Glutamatergic neuron (in vitro differentiated cells): ENCODE results near the gene RDH12. TPM values are rescaled to one million over a fixed set of nuclear protein-coding genes. Genes with fewer than 3 reads are reported as not detected.

Source experiments
- DNase-seq: peaks from one replicate; pipeline ENCODE4 v3.0.0; 2022
- H3K27ac Mint-ChIP-seq: one replicate; pipeline ENCODE4 v1.8.0; 2020; ENCODE audit warnings: mild to moderate bottlenecking, mixed read lengths, inconsistent platforms; ENCODE audit not compliant: unreplicated experiment
- H3K27me3 Mint-ChIP-seq: one replicate; pipeline ENCODE4 v1.8.0; 2020; ENCODE audit warnings: mild to moderate bottlenecking, moderate library complexity, mixed read lengths, inconsistent platforms; ENCODE audit not compliant: unreplicated experiment
- H3K36me3 Mint-ChIP-seq: one replicate; pipeline ENCODE4 v1.8.0; 2020; ENCODE audit warnings: mild to moderate bottlenecking, mixed read lengths, inconsistent platforms; ENCODE audit not compliant: unreplicated experiment
- H3K4me1 Mint-ChIP-seq: one replicate; pipeline ENCODE4 v1.8.0; 2020; ENCODE audit warnings: mild to moderate bottlenecking, low read depth, mixed read lengths, inconsistent platforms; ENCODE audit not compliant: unreplicated experiment
- H3K4me3 Mint-ChIP-seq: one replicate; pipeline ENCODE4 v1.8.0; 2020; ENCODE audit warnings: mild to moderate bottlenecking, mixed read lengths, inconsistent platforms; ENCODE audit not compliant: unreplicated experiment
- H3K9me3 Mint-ChIP-seq: one replicate; pipeline ENCODE4 v1.8.0; 2020; ENCODE audit warnings: mild to moderate bottlenecking, moderate library complexity, mixed read lengths, inconsistent platforms; ENCODE audit not compliant: unreplicated experiment
- total RNA-seq: library from RNA; stranded (reverse); fragmentation: NEBNext Ultra II Directional; extraction: Animal tissue kit (Norgen Biotek cat#: 25700); gene quantifications from one replicate; pipeline ENCODE4 v1.2.1, GENCODE V29; 2021; ENCODE audit not compliant: unreplicated experiment
- TF ChIP-seq, protein P1 (sequence below): fragments of 200-600 bp; sonication (generic); IDR thresholded peaks from one replicate; pipeline ENCODE4 v1.5.0; 2021; ENCODE audit not compliant: partially characterized antibody, unreplicated experiment

The RDH12 gene
- total RNA-seq, 1 donor from 2014 or later: 0.22 TPM

DNA sequence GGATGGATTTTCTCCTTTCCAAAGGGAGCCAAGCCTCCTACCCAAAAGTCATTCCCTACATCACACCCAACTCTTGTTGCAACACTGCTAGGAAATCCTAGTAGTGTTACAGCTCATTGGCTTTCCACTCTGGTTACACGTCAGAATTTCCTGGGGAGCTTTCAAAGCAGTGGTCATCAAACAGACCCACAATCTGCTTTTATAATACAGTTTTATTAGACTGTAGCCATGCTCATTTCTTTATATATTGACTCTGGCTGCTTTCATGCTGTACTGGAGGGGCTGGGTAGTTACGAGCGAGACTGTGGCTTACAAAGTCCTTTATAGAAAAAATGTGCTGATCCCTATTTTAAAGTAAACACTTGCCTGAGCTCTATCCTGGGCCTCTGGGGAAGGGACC lies 80.4 kb downstream of the RDH12 start:
- Mint-ChIP-seq H3K4me3 (no peak overlapping the region), H3K36me3 (no peaks in the 10 kb centered on the region), H3K27ac (no peak overlapping the region), H3K4me1 (no peaks in the 10 kb centered on the region), H3K9me3 (no peaks in the 10 kb centered on the region), H3K27me3 (no peaks in the 10 kb centered on the region)
- no peak for DNase-seq
- TF ChIP-seq, protein P1, sequence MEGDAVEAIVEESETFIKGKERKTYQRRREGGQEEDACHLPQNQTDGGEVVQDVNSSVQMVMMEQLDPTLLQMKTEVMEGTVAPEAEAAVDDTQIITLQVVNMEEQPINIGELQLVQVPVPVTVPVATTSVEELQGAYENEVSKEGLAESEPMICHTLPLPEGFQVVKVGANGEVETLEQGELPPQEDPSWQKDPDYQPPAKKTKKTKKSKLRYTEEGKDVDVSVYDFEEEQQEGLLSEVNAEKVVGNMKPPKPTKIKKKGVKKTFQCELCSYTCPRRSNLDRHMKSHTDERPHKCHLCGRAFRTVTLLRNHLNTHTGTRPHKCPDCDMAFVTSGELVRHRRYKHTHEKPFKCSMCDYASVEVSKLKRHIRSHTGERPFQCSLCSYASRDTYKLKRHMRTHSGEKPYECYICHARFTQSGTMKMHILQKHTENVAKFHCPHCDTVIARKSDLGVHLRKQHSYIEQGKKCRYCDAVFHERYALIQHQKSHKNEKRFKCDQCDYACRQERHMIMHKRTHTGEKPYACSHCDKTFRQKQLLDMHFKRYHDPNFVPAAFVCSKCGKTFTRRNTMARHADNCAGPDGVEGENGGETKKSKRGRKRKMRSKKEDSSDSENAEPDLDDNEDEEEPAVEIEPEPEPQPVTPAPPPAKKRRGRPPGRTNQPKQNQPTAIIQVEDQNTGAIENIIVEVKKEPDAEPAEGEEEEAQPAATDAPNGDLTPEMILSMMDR: no peak

Other genes starting within 250 kb of the RDH12 start
- 7.5 TPM for gene TMEM229B, start 213.2 kb upstream of the RDH12 start, total RNA-seq
- 32.4 TPM for gene PLEKHH1, start 168.6 kb upstream of the RDH12 start, total RNA-seq
- 24.3 TPM for gene PIGH, start 101.6 kb upstream of the RDH12 start, total RNA-seq
- gene ARG2, start 82.0 kb upstream of the RDH12 start, total RNA-seq: 78.7 TPM
- 77.7 TPM for gene VTI1B, start 27.3 kb upstream of the RDH12 start, total RNA-seq
- 94.7 TPM for gene RDH11, start 6.1 kb upstream of the RDH12 start, total RNA-seq
- 32.5 TPM for gene ZFYVE26, start 114.7 kb downstream of the RDH12 start, total RNA-seq
- 9.7 TPM for gene RAD51B, start 117.9 kb downstream of the RDH12 start, total RNA-seq